ENCODE measurements around the gene AMN1. TPM values are rescaled to one million over a fixed set of nuclear protein-coding genes. Genes with fewer than 3 reads are reported as not detected.

The AMN1 gene
- total and polyA plus RNA-seq, 2 of the 13 experiments (the other 11 are each of a cell fraction or from before 2014, with no cell fraction given), result 7.5 to 26.5 TPM

GRCh38 chr12:31664038-31664437, 64.8 kb downstream of the AMN1 start:
- BruUV-seq (replicated peaks), result no TSS peak
- Histone ChIP-seq H2AFZ (ENCODE audit: low read length) (no peak overlapping the region), H3K4me1 (ENCODE audit: insufficient read depth, low read length) (peaks cover 28% of the 10 kb centered on the region), H3K36me3 (replicated peaks in 1 of 2; ENCODE audit: control insufficient read depth in 1 of 2, insufficient read depth in 2 of 2, low read length in 2 of 2) (no peaks in the 10 kb centered on the region), H3K79me2 (ENCODE audit: insufficient read depth, low read length) (no peaks in the 10 kb centered on the region), H4K20me1 (ENCODE audit: insufficient read depth, low read length) (no peaks in the 10 kb centered on the region), H3K27me3 (ENCODE audit: control insufficient read depth in 1 of 2, insufficient read depth in 2 of 2, low read length in 2 of 2) (no peaks in the 10 kb centered on the region; a peak in 1 of 5 replicates), H3K4me2 (ENCODE audit: low read depth, low read length) (peak overlapping the region; percentile 33; the same call in 1 of the 2 replicates), H3K9me3 (ENCODE audit: low read length) (peaks cover 16% of the 10 kb centered on the region; the same call in 1 of the 2 replicates), H3K27ac (ENCODE audit: extremely low read length, insufficient read depth, low read length) (peak overlapping the region; percentile 20), H3K4me3 (replicated peaks in 1 of 3; ENCODE audit: insufficient read depth in 1 of 3, low read depth in 2 of 3, low read length in 3 of 3) (no peak overlapping the region), H3K9ac (ENCODE audit: insufficient read depth, low read depth, low read length) (no peak overlapping the region)
- DNase-seq (ENCODE audit: low spot score) (peak; percentile 12), FAIRE-seq (peak; percentile 60), ATAC-seq (no peak)
- 35% methylated on average over 6 of the region's 6 CpGs for WGBS (ENCODE audit: low lambda C conversion rate)
- in situ Hi-C loops (cut with HindIII; ENCODE audit: extremely low pct_ligation_motif_present, low pct_unique_long_range_greater_than_20kb), result loop anchor here (25.0 kb wide), 1 partner anchor 998 kb away; no protein-coding TSS in a partner anchor
- ChIA-PET POLR2A (no interaction called here), CTCF (ENCODE audit: low intra/inter-chr PET ratio, low total read pairs) (no interaction called here)
- intact Hi-C loops (cut with micrococcal nuclease; ENCODE audit: unreplicated experiment), result no loop called here
- TF ChIP-seq MAFF (IDR thresholded peaks at IDR 0.05; ENCODE audit: low read depth, low read length), result peak; percentile 50; the same call in 1 of the 2 replicates
- TF ChIP-seq DNMT1 (CRISPR knock-in tag; IDR thresholded peaks at IDR 0.05), result no peak
- no peak for TF ChIP-seq ZNF547 (CRISPR knock-in tag; IDR thresholded peaks at IDR 0.05)
- no peak for TF ChIP-seq ZBTB10 (CRISPR knock-in tag; IDR thresholded peaks at IDR 0.05; ENCODE audit: borderline replicate concordance)
- no peak for TF ChIP-seq ZFP41 (CRISPR knock-in tag; IDR thresholded peaks at IDR 0.05; ENCODE audit: borderline replicate concordance)
- peak; percentile 55 for TF ChIP-seq HNF4G (IDR thresholded peaks at IDR 0.05; ENCODE audit: borderline replicate concordance, low read depth, low read length)
- TF ChIP-seq HNF4G (CRISPR knock-in tag; IDR thresholded peaks at IDR 0.05; ENCODE audit: borderline replicate concordance, low read depth), result no peak
- no peak for TF ChIP-seq MED1 (CRISPR knock-in tag; IDR thresholded peaks at IDR 0.05)
- TF ChIP-seq GABPB1 (CRISPR knock-in tag; IDR thresholded peaks at IDR 0.05), result no peak
- no peak for TF ChIP-seq ZNF546 (CRISPR knock-in tag; conservative IDR thresholded peaks at IDR 0.05)
- no peak for TF ChIP-seq SCMH1 (CRISPR knock-in tag; IDR thresholded peaks at IDR 0.05; ENCODE audit: borderline replicate concordance)
- no peak for TF ChIP-seq RNF219 (CRISPR knock-in tag; IDR thresholded peaks at IDR 0.05)
- TF ChIP-seq HNF4A (CRISPR knock-in tag; IDR thresholded peaks at IDR 0.05), result peak; percentile 75
- no peak for TF ChIP-seq ZNF160 (CRISPR knock-in tag; IDR thresholded peaks at IDR 0.05)
- 0 out of 2 replicates have a peak, but pooled peaks have one; percentile 21 for TF ChIP-seq GATAD2A (CRISPR knock-in tag; IDR thresholded peaks at IDR 0.05)
- TF ChIP-seq ZNF768 (CRISPR knock-in tag; IDR thresholded peaks at IDR 0.05), result no peak
- TF ChIP-seq ATF2 (CRISPR knock-in tag; IDR thresholded peaks at IDR 0.05), result no peak
- TF ChIP-seq HOXA3 (CRISPR knock-in tag; IDR thresholded peaks at IDR 0.05), result no peak
- no peak for TF ChIP-seq STAT5B (CRISPR knock-in tag; IDR thresholded peaks at IDR 0.05)

All from HepG2 (cell line).